Activated T-helper 1 cell treated with anti-CD3 and anti-CD28 coated beads, Interleukin-12 subunit alpha, Interleukin-12 subunit beta, Interleukin-2, Interleukin-4 antibody, amounts not matched to agents 30 ng/mL and 10 ng/mL and 1 ng/mL, durations not matched to agents 14 hours and 24 hours and 36 hours (primary cell): ENCODE data around the gene DAND5. TPM values are rescaled to one million over a fixed set of nuclear protein-coding genes. Genes with fewer than 3 reads are reported as not detected.
A peak's percentile ranks its signal among the peaks of the same experiment; 100 is the strongest.

Experiments used
- DNase-seq: peaks from one replicate; pipeline ENCODE4 v3.0.0; 2021; ENCODE audit warnings: low spot score
- H3K27ac Mint-ChIP-seq: one replicate; pipeline ENCODE4 v1.8.0; 2021; ENCODE audit warnings: mild to moderate bottlenecking, mixed read lengths
- H3K27me3 Mint-ChIP-seq: one replicate; pipeline ENCODE4 v1.8.0; 2022; ENCODE audit warnings: mild to moderate bottlenecking, moderate library complexity, mixed read lengths; ENCODE audit not compliant: insufficient read depth
- H3K36me3 Mint-ChIP-seq: one replicate; pipeline ENCODE4 v1.8.0; 2021; ENCODE audit warnings: low read depth, mixed read lengths
- H3K4me1 Mint-ChIP-seq: one replicate; pipeline ENCODE4 v1.8.0; 2021; ENCODE audit warnings: low read depth, mixed read lengths
- H3K4me3 Mint-ChIP-seq: one replicate; pipeline ENCODE4 v1.8.0; 2021; ENCODE audit warnings: mild to moderate bottlenecking, moderate library complexity, mixed read lengths
- H3K9me3 Mint-ChIP-seq: one replicate; pipeline ENCODE4 v1.8.0; 2021; ENCODE audit warnings: mixed read lengths
- intact Hi-C: fragments of 100-400 bp; cut with micrococcal nuclease; formaldehyde crosslinking; loops from one replicate; pipeline ENCODE4 v1.15.1; 2024
- total RNA-seq: library from RNA; stranded (reverse); gene quantifications from 2 replicates; pipeline ENCODE4 v1.2.3, GENCODE V29; 2022

DAND5 gene
- total RNA-seq, 1 donor from 2014 or later, result 0.10 TPM

DNA sequence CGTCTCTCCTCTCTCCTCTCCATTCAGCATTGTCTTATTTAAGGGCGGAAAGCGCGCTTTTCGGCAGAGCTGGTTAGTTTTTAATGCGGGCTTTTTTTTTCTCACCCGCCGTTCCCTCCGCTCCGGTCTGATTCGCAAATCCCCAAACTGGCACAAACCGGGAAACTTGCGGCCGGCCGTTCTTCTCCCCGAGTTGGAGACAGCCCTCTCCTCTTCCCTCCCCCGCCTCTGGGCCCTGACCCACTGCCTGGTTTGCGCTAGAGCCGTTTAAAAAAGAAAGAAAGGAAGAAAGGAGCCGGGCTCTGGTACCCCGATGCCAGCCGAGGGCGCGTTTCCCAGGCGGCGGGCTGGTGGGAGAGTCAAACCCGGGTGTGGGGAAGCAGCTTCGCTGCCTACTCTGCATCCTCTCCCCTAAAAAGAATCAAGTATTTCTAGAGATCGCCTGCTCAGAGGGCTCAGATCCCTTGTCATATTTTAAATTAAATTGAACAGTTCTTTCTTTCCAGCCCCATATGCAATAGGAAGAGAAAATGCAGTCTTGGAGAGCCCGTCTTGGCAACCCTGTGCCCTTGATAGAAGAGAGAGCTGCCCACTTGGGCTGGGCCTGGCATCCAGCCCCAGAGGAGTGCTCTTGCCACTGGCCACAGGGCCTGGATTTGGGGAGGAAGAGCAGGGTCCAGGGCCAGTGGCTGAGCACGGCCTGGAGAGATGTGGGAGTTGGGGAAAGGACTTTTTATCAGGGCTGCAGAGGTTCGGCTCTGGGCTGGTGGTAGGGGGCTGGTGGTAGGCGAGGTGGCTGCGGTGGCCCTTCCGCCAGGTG, 44.9 kb downstream of the DAND5 start:
- H3K27ac Mint-ChIP-seq, result peak overlapping the region; percentile 40

DNA sequence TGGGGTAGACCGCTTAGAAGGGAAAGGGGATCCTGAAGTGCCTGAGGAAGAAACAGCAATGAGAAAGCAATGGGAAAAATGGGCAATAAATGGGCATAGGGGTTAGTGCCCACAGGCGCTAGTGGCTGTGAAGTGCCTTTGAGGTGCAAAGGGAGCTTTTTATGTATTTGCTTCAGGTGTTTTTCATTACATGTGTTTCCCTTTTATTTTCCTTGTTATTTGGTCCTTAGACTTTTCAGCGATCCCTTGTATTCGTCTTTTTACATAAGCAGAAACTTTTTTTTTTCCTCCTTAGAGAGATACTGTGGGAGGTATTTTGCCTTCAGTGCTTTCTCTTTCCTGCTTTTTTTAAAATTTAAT, 45.5 kb downstream of the DAND5 start:
- no peaks in the 10 kb centered on the region for H3K9me3 Mint-ChIP-seq
- no peak overlapping the region for H3K4me3 Mint-ChIP-seq
- peaks cover 23% of the 10 kb centered on the region for H3K4me1 Mint-ChIP-seq
- H3K27me3 Mint-ChIP-seq, result peaks cover 63% of the 10 kb centered on the region
- intact Hi-C loops, result loop anchor here (5.0 kb wide), 1 partner anchor 178 kb away; the partner anchor contains the start of gene MAST1
- no peak for DNase-seq
- no peak overlapping the region for H3K27ac Mint-ChIP-seq
- H3K36me3 Mint-ChIP-seq, result no peaks in the 10 kb centered on the region

More for the DNA sequence above, 44.9 kb downstream of the DAND5 start:
- Mint-ChIP-seq H3K27me3 (peaks cover 63% of the 10 kb centered on the region), H3K36me3 (no peaks in the 10 kb centered on the region), H3K9me3 (no peaks in the 10 kb centered on the region), H3K4me3 (no peak overlapping the region), H3K4me1 (peaks cover 23% of the 10 kb centered on the region)
- intact Hi-C loops, result loop anchor here (5.0 kb wide), 1 partner anchor 177 kb away; the partner anchor contains the start of gene MAST1
- DNase-seq, result no peak

DNA sequence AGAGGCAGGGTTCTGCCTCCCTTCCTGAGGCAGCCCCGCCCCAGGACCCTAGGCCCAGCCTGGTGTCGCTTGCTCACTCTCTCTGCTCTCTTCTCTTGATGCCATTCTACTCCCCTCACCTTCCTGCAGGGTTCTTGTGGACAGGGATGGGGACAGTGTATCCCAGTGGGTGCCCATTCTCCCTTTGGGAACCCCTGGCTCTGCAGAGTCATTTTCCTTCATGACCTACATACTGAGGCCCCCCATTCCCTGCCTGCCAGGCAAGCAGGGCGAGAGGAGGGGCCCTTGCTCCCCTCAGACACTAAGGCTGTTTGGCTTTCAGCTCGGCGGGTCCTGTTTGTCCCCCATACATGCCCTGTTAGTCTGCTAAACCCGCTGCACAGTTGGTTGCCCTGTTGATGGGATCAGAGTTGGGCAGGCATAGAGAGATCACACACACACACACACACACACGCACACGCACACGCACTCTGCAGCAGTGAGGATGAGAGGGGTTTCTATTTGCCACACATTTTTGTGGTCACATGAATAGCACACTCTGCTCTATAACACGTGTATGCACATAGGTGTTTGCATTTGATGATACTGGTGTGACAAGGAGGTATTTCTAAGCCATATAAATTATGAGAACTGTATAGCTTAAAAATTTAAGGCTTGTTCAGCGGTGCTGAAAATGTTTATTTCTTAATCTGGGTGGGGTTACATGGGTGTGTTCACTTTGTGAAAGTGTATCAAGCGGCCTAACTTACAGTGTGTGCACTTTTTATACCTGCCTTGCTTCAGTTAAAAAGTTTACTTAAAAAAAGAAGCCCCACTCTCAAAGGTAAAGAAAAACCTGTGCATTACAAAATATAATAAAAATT, 46.2 kb downstream of the DAND5 start:
- intact Hi-C loops, result no loop called here
- no peak for DNase-seq
- peaks cover 65% of the 10 kb centered on the region for H3K27me3 Mint-ChIP-seq
- peaks cover 23% of the 10 kb centered on the region for H3K4me1 Mint-ChIP-seq
- no peaks in the 10 kb centered on the region for H3K9me3 Mint-ChIP-seq
- no peak overlapping the region for H3K4me3 Mint-ChIP-seq
- H3K36me3 Mint-ChIP-seq, result no peaks in the 10 kb centered on the region
- H3K27ac Mint-ChIP-seq, result no peak overlapping the region

DNA sequence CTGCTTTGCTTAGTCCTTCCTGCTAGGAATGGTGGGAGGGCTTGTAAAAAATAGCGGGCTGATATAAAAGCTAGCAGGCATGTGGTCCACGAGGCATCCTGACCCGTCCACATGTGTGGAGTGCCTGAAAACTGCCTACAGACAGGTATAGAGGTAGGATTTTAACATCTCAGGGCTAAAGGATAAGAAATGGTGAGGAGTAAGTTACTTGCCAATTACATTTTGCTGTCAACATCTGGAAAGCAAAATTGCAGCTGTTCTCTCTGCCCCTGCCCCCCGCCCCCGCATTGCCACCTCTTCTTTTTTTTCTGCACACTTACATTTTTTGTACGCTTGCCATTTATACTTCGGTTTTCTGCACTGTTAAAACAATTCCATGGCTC, 46.9 kb downstream of the DAND5 start:
- DNase-seq, result no peak
- no peak overlapping the region for H3K27ac Mint-ChIP-seq
- H3K4me3 Mint-ChIP-seq, result no peak overlapping the region
- H3K9me3 Mint-ChIP-seq, result no peaks in the 10 kb centered on the region
- H3K4me1 Mint-ChIP-seq, result peaks cover 18% of the 10 kb centered on the region
- H3K27me3 Mint-ChIP-seq, result peaks cover 67% of the 10 kb centered on the region
- no peaks in the 10 kb centered on the region for H3K36me3 Mint-ChIP-seq
- intact Hi-C loops, result no loop called here

DNA sequence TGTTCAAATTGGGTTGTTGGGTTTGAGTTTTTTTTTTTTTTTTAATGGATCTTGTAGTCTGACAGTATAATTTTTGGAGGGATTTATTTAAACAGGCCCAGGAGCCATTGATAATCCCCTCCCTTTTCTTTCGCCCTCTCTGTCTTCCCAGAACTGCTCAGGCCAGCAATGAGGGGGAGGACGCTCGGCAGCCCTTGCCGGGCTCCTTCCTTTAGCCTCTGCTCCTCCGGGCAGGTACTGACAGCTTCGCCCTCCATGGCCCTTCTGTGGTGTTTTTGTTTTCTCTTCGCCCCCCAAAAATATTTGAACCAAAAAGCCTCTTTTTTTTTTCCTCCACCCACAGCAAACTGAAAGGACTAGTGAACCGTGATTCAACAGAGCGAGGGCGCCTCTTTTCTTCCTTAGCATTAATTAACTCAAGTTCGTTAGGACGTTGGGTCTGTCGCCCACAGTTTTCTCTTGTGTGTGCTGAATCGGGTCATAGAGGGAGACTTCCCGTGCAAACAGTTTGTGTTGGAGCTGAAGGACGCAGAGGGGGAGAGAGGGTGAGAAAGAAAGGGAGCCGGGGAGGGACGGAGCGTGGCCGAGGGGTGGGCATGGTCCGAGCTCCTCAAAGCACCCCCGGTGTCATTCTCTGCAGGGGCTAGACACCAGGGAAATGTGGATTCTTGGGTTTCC, 47.4 kb downstream of the DAND5 start:
- intact Hi-C loops, result no loop called here
- no peaks in the 10 kb centered on the region for H3K9me3 Mint-ChIP-seq
- H3K27ac Mint-ChIP-seq, result no peak overlapping the region
- DNase-seq, result no peak
- H3K27me3 Mint-ChIP-seq, result peaks cover 66% of the 10 kb centered on the region
- no peak overlapping the region for H3K4me3 Mint-ChIP-seq
- peaks cover 18% of the 10 kb centered on the region for H3K4me1 Mint-ChIP-seq
- H3K36me3 Mint-ChIP-seq, result no peaks in the 10 kb centered on the region

DNA sequence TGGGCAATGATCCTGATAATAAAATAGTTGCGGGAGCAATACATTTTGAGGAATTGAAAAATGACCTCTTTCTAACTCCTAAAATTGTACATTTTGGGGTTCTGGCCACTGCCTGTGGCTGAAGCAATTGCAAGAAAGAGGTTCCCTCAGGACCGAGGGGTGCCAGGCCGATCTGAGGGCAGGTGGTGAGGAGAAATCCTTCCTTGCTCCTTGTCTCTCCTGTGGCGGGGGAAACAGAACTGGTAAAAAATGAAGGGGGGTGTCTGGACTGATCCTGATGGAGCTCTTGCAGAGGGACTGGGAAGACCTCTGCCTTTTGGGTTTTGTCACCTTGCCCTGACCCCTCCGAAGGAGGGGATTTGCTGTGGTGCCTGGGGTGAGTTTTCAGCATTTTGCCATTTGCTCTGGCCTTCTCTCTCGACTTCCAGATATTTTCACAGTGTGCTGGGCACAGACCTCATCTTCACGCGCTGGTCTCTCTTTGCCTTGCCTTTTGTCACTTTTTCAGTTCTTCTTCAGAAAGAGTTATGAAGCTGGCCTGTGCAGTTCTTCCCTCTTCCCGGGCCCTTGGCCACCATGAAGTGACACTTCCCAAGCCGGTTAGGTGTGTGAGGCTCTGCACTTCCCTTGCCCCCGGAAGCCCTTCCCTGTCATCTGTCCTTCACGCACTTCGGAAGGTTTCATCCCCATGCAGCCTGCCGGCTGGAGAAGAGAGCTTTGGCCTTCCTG, 48.1 kb downstream of the DAND5 start:
- no peaks in the 10 kb centered on the region for H3K9me3 Mint-ChIP-seq
- peaks cover 68% of the 10 kb centered on the region for H3K27me3 Mint-ChIP-seq
- H3K36me3 Mint-ChIP-seq, result no peaks in the 10 kb centered on the region

DNA sequence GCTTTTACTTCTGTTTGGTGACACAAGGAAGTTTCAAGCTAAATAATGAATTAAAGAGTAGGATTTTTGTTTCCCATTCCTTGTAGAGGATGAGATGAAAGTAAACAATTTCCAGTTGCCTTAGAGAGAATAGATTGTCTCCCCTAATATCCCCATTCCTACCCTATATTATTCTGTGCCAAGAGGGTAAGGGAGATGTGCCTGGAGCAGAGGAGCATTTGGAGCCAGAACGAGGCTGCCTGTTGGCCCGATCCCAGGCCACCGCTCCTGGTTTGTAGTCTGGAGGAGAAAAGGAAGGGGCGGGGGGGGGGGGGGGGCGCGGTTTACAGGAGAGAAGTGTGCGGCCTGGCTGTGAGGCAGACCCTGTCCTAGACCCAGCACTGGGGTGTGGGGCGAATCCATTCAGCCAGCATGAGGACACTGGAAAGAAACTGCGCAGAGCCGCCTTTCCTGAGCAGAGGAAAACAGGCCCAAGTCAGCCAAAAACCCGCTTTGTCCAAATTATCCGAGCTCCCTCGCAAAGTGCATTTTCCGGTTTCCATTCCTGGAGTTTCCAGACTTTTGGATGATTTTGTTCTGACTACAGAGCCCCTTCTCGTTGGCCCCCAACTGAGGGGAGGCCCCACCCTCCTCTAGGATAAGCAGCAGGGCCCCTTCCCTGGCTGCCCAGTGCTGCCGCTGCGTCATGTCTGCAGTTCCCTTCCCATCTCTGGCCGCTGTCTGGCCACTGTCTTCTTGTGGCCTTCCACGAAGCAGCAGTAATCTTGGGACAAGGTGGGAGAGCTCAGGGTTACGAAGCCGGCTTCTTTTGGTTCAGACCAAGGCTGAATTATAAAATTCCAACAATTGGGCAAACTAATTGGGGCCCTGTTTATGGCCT, 48.9 kb downstream of the DAND5 start:
- intact Hi-C loops, result no loop called here
- Mint-ChIP-seq H3K27ac (no peak overlapping the region), H3K9me3 (no peaks in the 10 kb centered on the region), H3K4me3 (no peak overlapping the region), H3K36me3 (no peaks in the 10 kb centered on the region), H3K4me1 (peaks cover 15% of the 10 kb centered on the region), H3K27me3 (peaks cover 62% of the 10 kb centered on the region)
- no peak for DNase-seq

More for the DNA sequence above, 48.1 kb downstream of the DAND5 start:
- H3K27ac Mint-ChIP-seq, result no peak overlapping the region
- intact Hi-C loops, result no loop called here
- H3K4me1 Mint-ChIP-seq, result peaks cover 18% of the 10 kb centered on the region
- DNase-seq, result no peak
- H3K4me3 Mint-ChIP-seq, result no peak overlapping the region

DNA sequence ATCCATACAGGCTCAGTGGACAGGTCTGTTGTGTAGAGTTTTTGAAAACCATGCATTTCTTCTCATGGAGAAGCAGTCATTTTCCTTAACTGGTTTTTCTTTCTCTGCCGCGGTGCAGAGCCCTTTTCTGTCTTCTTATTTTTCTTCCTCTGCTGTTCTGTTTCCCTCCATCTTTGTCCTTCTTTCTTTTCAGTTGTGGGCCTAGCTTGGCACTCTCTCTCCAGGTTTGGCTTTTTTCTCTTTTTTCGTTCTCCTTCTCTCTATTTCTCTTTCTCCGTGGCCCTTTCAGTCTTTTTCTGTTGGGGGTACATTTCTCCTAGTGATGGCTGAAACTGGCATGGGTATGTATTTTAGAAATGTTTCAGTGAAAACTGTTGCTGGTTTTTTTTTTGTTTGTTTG, 50.0 kb downstream of the DAND5 start:
- Mint-ChIP-seq H3K4me1 (peaks cover 16% of the 10 kb centered on the region), H3K9me3 (no peaks in the 10 kb centered on the region), H3K4me3 (no peak overlapping the region), H3K27me3 (peaks cover 60% of the 10 kb centered on the region), H3K36me3 (no peaks in the 10 kb centered on the region), H3K27ac (no peak overlapping the region)
- no peak for DNase-seq
- intact Hi-C loops, result no loop called here

DNA sequence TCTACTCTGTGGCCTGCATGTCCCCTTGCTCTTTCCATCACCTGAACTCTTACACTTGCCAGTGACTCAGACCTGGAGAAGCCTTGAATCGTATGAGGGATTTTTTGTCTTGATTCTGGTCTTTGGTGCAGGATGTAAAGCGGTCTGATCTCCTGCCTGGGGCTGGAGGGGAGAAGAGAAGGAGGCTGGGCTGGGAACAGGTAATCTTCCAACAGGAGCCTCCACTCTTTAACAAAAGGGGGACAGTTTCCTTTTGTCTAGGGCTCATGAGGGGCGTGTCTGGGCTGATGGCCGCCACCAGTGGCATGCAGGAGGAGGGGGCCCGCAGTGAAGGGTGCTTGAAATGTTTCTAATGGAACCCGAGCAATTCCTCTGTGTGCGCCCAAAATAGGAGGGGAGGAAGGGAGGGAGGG, 50.6 kb downstream of the DAND5 start:
- H3K36me3 Mint-ChIP-seq, result no peaks in the 10 kb centered on the region
- H3K27me3 Mint-ChIP-seq, result peaks cover 57% of the 10 kb centered on the region
- intact Hi-C loops, result no loop called here
- no peak overlapping the region for H3K27ac Mint-ChIP-seq
- DNase-seq, result no peak
- peaks cover 17% of the 10 kb centered on the region for H3K4me1 Mint-ChIP-seq
- no peak overlapping the region for H3K4me3 Mint-ChIP-seq
- no peaks in the 10 kb centered on the region for H3K9me3 Mint-ChIP-seq

DNA sequence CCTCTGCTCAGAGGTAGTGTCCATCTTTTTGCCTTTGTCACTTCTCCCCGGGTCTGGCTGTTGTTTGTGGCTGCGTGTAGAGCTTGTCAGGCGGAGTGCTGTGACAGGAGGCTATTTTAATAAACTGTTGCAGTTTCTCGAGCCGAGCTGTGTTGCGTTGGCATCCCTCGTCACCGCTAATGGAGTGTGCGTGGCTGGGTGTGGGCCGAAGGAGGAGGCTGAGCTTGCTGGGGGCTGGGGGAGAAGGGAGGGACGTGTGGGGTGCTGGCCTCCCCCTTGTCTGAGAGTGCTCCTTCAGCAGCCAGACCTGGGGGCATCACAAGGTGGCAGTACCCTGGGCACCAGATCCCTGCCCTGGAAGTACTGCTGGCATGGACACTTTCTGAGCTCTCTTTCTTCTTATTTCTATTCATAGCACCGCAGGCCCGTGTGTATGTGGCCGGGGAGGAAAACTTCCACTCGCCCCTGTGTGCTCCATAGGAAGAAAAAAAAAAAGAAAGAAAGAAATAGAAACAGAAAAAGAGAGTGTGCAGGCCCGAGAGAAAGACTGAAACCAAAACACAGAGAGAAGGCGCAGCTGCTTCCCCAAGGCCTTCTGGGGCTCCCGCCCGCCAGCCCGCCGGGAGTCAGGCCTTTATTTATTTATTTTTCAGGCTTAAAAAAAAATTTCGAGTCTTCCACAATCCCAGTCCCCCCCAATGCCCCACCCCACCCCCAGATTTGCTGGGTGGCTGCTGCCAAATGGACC, 52.9 kb downstream of the DAND5 start:
- no peaks in the 10 kb centered on the region for H3K9me3 Mint-ChIP-seq
- H3K27me3 Mint-ChIP-seq, result peaks cover 49% of the 10 kb centered on the region
- no peak overlapping the region for H3K4me3 Mint-ChIP-seq
- H3K36me3 Mint-ChIP-seq, result no peaks in the 10 kb centered on the region
- peak overlapping the region; percentile 42 for H3K27ac Mint-ChIP-seq
- intact Hi-C loops, result no loop called here
- DNase-seq, result no peak
- H3K4me1 Mint-ChIP-seq, result peaks cover 17% of the 10 kb centered on the region

DNA sequence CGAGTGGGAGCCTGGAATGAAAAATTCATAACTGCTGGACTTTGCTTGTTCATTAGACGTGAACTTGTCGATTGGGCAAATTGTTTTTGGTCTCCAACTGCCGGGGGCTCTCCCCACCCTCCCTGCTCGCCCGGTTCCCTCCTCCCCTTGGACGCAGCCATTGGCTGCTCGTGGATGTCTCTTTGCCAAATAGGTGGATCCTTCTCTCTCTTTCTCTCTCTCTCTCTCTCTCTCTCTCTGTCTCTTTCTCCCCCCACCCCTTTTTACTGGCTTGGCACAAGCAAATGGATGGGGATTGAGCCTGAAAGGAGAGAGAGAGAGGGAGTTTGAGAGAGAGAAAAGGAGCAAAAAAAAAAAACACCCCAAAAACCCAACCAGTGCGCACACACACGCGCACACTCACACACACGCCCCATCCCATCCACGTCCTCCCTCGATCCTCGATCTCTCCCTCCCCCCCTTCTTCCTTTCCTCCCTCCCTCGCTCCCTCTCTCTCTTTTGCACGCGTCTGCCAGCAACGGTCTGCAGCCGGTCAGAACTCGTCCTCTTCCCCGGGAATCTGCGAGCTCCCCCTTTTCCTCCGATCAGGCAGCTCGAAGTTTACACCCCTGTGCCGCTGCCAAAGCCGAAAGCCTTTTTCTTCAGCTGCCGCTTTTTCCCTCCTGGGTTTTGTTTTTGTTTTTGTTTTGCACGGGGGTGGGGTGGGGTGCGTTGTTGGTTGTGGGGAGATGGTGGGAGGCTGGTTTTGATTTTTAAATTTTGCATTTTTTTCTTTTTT, 53.7 kb downstream of the DAND5 start:
- Mint-ChIP-seq H3K4me1 (peaks cover 17% of the 10 kb centered on the region), H3K4me3 (peak overlapping the region; percentile 75), H3K27me3 (peaks cover 42% of the 10 kb centered on the region), H3K36me3 (no peaks in the 10 kb centered on the region), H3K9me3 (no peaks in the 10 kb centered on the region), H3K27ac (no peak overlapping the region)
- intact Hi-C loops, result no loop called here
- DNase-seq, result no peak
